Transverse colon (tissue), 3 donors: Measurements from ENCODE around the gene ZMIZ1.

Experiments used
- EP300 ChIP-seq: sonication (generic); formaldehyde crosslinking; IDR thresholded peaks from one replicate; pipeline ENCODE4 v1.6.1; 2017; ENCODE audit warnings: antibody characterized with exemption, low read depth
- POLR2A ChIP-seq: fragments of 450-650 bp; IDR thresholded peaks from one replicate; pipeline ENCODE4 v1.6.1; 2016; ENCODE audit warnings: antibody characterized with exemption, mild to moderate bottlenecking, moderate library complexity
- TF ChIP-seq, protein P1 (sequence below), 5 experiments: fragments of 200-600 bp in 3 of 5; fragments of 450-650 bp in 2 of 5; sonication (generic) in 3 of 5; IDR thresholded peaks; 1 replicate in 2 of 5; 2 replicates in 3 of 5; pipeline ENCODE4 v1.5.1; 2016 to 2017; ENCODE audit warnings: antibody characterized with exemption in 5 of 5, inconsistent platforms in 3 of 5, mild to moderate bottlenecking in 2 of 5, moderate library complexity in 1 of 5

DNA sequence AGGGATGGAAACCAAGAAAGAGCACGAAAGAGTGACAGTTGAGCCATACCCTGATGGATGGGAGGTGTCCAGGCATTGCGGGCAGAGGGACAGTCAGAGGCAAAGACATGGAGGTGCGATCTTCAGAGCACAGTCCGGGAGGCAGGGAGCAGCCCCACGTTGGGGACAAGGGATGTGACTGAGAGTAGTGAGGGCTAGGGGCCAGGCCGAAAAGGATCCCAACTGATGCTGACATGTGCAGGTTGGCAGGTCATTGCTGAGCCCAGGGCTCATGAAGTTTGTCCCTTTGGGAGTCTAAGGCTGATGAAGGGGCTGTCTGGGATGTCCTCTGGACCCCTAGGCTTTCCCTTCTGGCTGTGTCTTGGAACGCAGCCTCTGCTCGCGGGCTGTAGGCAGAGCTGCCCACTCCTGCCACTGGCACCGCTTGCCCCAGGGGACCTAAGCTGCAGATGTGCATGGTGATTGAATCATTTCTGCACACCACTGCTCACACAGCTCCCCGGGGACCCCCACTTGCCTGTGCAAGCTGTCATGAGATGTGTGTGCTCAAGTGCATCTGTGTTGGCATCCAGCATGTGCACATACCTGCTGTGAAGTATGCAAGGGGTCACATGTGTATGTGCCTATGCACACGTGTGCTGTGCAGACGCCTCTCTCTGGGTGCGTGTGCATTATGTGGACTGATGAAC is 125.1 kb downstream of the ZMIZ1 start:
- TF ChIP-seq, protein P1, sequence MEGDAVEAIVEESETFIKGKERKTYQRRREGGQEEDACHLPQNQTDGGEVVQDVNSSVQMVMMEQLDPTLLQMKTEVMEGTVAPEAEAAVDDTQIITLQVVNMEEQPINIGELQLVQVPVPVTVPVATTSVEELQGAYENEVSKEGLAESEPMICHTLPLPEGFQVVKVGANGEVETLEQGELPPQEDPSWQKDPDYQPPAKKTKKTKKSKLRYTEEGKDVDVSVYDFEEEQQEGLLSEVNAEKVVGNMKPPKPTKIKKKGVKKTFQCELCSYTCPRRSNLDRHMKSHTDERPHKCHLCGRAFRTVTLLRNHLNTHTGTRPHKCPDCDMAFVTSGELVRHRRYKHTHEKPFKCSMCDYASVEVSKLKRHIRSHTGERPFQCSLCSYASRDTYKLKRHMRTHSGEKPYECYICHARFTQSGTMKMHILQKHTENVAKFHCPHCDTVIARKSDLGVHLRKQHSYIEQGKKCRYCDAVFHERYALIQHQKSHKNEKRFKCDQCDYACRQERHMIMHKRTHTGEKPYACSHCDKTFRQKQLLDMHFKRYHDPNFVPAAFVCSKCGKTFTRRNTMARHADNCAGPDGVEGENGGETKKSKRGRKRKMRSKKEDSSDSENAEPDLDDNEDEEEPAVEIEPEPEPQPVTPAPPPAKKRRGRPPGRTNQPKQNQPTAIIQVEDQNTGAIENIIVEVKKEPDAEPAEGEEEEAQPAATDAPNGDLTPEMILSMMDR (IDR thresholded peaks at IDR 0.05) = no peak
- no peak for TF ChIP-seq EP300
- no peak for TF ChIP-seq POLR2A
